Epithelial cell of esophagus (primary cell): Measurements from ENCODE around the gene MCM10.

Experiments
- DNase-seq: peaks from one replicate; pipeline ENCODE4 v3.0.0; 2010; ENCODE audit warnings: low read depth
- H3K4me3 ChIP-seq: 2 replicates; pipeline ENCODE4 v1.5.1; 2011; ENCODE audit warnings: mild to moderate bottlenecking, low read length, control low read depth
- CTCF ChIP-seq: IDR thresholded peaks from 2 replicates; pipeline ENCODE4 v1.5.1; 2011; ENCODE audit warnings: low read depth, mild to moderate bottlenecking, low read length, control low read depth, inconsistent platforms; ENCODE audit not compliant: insufficient read depth; ENCODE audit errors: missing control alignments

The MCM10 gene

GRCh38 chr10:13219685-13220670, 58.6 kb downstream of the MCM10 start:
- TF ChIP-seq CTCF = peak; percentile 41
- no peak overlapping the region for H3K4me3 ChIP-seq
- peak; percentile 54 for DNase-seq

GRCh38 chr10:13221572-13221971, 60.2 kb downstream of the MCM10 start:
- no peak overlapping the region for H3K4me3 ChIP-seq
- DNase-seq = no peak
- no peak for TF ChIP-seq CTCF

GRCh38 chr10:13222151-13222550, 60.8 kb downstream of the MCM10 start:
- no peak for DNase-seq
- H3K4me3 ChIP-seq = no peak overlapping the region
- no peak for TF ChIP-seq CTCF

GRCh38 chr10:13222566-13222965, 61.2 kb downstream of the MCM10 start:
- no peak overlapping the region for H3K4me3 ChIP-seq
- DNase-seq = no peak
- TF ChIP-seq CTCF = no peak

GRCh38 chr10:13223241-13223640, 61.9 kb downstream of the MCM10 start:
- no peak for TF ChIP-seq CTCF
- H3K4me3 ChIP-seq = no peak overlapping the region
- peak; percentile 6 for DNase-seq

- TF ChIP-seq CTCF = no peak
- DNase-seq = peak; percentile 10
- H3K4me3 ChIP-seq = no peak overlapping the region
Observed at GRCh38 chr10:13224210-13224995, 63.0 kb downstream of the MCM10 start.
